ENCODE results near the gene KLHL2.

Gene KLHL2

GRCh38 chr4:165327211-165328100, 120.1 kb downstream of the KLHL2 start, which contains the start of gene MSMO1:
MSMO1 (plus strand) TSS chr4:165327669; CDS start chr4:165333371, 5,702 bp downstream.
- TF ChIP-seq, protein P1, sequence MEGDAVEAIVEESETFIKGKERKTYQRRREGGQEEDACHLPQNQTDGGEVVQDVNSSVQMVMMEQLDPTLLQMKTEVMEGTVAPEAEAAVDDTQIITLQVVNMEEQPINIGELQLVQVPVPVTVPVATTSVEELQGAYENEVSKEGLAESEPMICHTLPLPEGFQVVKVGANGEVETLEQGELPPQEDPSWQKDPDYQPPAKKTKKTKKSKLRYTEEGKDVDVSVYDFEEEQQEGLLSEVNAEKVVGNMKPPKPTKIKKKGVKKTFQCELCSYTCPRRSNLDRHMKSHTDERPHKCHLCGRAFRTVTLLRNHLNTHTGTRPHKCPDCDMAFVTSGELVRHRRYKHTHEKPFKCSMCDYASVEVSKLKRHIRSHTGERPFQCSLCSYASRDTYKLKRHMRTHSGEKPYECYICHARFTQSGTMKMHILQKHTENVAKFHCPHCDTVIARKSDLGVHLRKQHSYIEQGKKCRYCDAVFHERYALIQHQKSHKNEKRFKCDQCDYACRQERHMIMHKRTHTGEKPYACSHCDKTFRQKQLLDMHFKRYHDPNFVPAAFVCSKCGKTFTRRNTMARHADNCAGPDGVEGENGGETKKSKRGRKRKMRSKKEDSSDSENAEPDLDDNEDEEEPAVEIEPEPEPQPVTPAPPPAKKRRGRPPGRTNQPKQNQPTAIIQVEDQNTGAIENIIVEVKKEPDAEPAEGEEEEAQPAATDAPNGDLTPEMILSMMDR (IDR thresholded peaks at IDR 0.05) = no peak

- TF ChIP-seq, protein P1 (IDR thresholded peaks at IDR 0.05) = no peak
These were observed 120.7 kb downstream of the KLHL2 start for GRCh38 chr4:165328101-165328425.

GRCh38 chr4:165328708-165329107, 121.3 kb downstream of the KLHL2 start:
- TF ChIP-seq, protein P1 (IDR thresholded peaks at IDR 0.05) = no peak

GRCh38 chr4:165330071-165330470, 122.7 kb downstream of the KLHL2 start:
- TF ChIP-seq, protein P1 (IDR thresholded peaks at IDR 0.05) = no peak

- TF ChIP-seq, protein P1 (IDR thresholded peaks at IDR 0.05) = no peak
These were observed 123.3 kb downstream of the KLHL2 start for GRCh38 chr4:165330666-165331065.

- TF ChIP-seq, protein P1 (IDR thresholded peaks at IDR 0.05) = no peak
These were observed 124.0 kb downstream of the KLHL2 start for GRCh38 chr4:165331359-165331758.

GRCh38 chr4:165331823-165332222, 124.5 kb downstream of the KLHL2 start:
- TF ChIP-seq, protein P1 (IDR thresholded peaks at IDR 0.05) = no peak
